WTC11 (cell line): ENCODE data around the gene DACT1.

Experiments
- ARID4B ChIP-seq: sonication (generic); formaldehyde crosslinking; IDR thresholded peaks from 2 replicates; pipeline ENCODE4 v1.8.0; 2023; ENCODE audit warnings: missing genetic modification reagents, mild to moderate bottlenecking, borderline replicate concordance
- CTCF ChIP-seq: fragments of 200-600 bp; IDR thresholded peaks from 2 replicates; pipeline ENCODE4 v1.8.0; 2022; ENCODE audit warnings: antibody characterized with exemption
- FOXJ3 ChIP-seq: sonication (generic); formaldehyde crosslinking; IDR thresholded peaks from 2 replicates; pipeline ENCODE4 v1.9.0; 2021; ENCODE audit warnings: missing genetic modification reagents, mild to moderate bottlenecking, borderline replicate concordance
- FOXK1 ChIP-seq: sonication (generic); formaldehyde crosslinking; IDR thresholded peaks from 2 replicates; pipeline ENCODE4 v1.8.0; 2022; ENCODE audit warnings: mild to moderate bottlenecking, moderate library complexity, missing genetic modification reagents
- GABPB1 ChIP-seq: sonication (generic); formaldehyde crosslinking; IDR thresholded peaks from 2 replicates; pipeline ENCODE4 v1.8.1; 2023; ENCODE audit warnings: mild to moderate bottlenecking, missing genetic modification reagents
- MAX ChIP-seq: sonication (generic); formaldehyde crosslinking; IDR thresholded peaks from 2 replicates; pipeline ENCODE4 v1.8.0; 2022; ENCODE audit warnings: mild to moderate bottlenecking, missing genetic modification reagents
- RELA ChIP-seq: sonication (generic); formaldehyde crosslinking; IDR thresholded peaks from 2 replicates; pipeline ENCODE4 v1.8.1; 2022; ENCODE audit warnings: missing genetic modification reagents, mild to moderate bottlenecking, borderline replicate concordance
- SOX15 ChIP-seq: fragments of 250-450 bp; sonication (Bioruptor Pico); IDR thresholded peaks from 2 replicates; pipeline ENCODE4 v1.9.0; 2021; ENCODE audit warnings: mild to moderate bottlenecking
- ZBTB43 ChIP-seq: sonication (generic); formaldehyde crosslinking; IDR thresholded peaks from 2 replicates; pipeline ENCODE4 v1.8.1; 2023; ENCODE audit warnings: mild to moderate bottlenecking, missing genetic modification reagents
- ZSCAN18 ChIP-seq: fragments of 250-450 bp; sonication (Bioruptor Pico); IDR thresholded peaks from 2 replicates; pipeline ENCODE4 v2.1.2; 2022; ENCODE audit warnings: mild to moderate bottlenecking, moderate library complexity

GRCh38 chr14:58639842-58640484, 2.2 kb downstream of the DACT1 start:
- TF ChIP-seq ZBTB43 (CRISPR knock-in tag): no peak
- no peak for TF ChIP-seq FOXK1
- TF ChIP-seq CTCF: no peak
- no peak for TF ChIP-seq FOXJ3 (CRISPR knock-in tag)
- no peak for TF ChIP-seq ARID4B
- TF ChIP-seq SOX15 (CRISPR knock-in tag): no peak
- TF ChIP-seq ZSCAN18: no peak
- no peak for TF ChIP-seq MAX (CRISPR knock-in tag)
- TF ChIP-seq GABPB1 (CRISPR knock-in tag): no peak
- no peak for TF ChIP-seq RELA
